Naive thymus-derived CD4-positive, alpha-beta T cell (primary cell): ENCODE results near the gene BICC1. TPM values are rescaled to one million over a fixed set of nuclear protein-coding genes. Genes with fewer than 3 reads are reported as not detected.

ENCODE experiments used
- ATAC-seq: fragments of 150-1000 bp; cut with Tn5 transposase; 2 replicates; pipeline ENCODE4 v1.10.0; 2021; ENCODE audit warnings: mild to moderate bottlenecking, moderate library complexity
- CTCF ChIA-PET: fragments of 350-600 bp; sonication (Branson Sonifier 250); formaldehyde crosslinking; loops from one replicate; lab custom pipeline; 2021; ENCODE audit warnings: antibody characterized with exemption; lab: Charles Lee
- POLR2A ChIA-PET: fragments of 350-600 bp; sonication (Branson Sonifier 250); formaldehyde crosslinking; loops from one replicate; lab custom pipeline; 2021; ENCODE audit warnings: antibody characterized with exemption, inconsistent platforms; lab: Charles Lee
- DNase-seq, 9 donors: peaks; one replicate each; pipeline versions ENCODE4 v3.0.0 to v3.0.0-alpha.2; 2020 to 2022; ENCODE audit warnings: mixed read lengths in 1 of 9
- H3K27ac ChIP-seq: one replicate; pipeline ENCODE4 v1.7.0; 2013; ENCODE audit warnings: mild to moderate bottlenecking, low read depth, low read length, moderate library complexity
- H3K27me3 ChIP-seq, 2 donors: one replicate each; pipeline ENCODE4 v1.7.0; 2013; ENCODE audit warnings: low read length in 2 of 2, mild to moderate bottlenecking in 2 of 2, moderate library complexity in 2 of 2; ENCODE audit not compliant: control insufficient read depth in 2 of 2, insufficient read depth in 2 of 2
- H3K36me3 ChIP-seq, 3 experiments: 1 replicate in 2 of 3; 2 replicates in 1 of 3; pipeline ENCODE4 v1.7.0; 2013; ENCODE audit warnings: low read length in 3 of 3, mild to moderate bottlenecking in 3 of 3, moderate library complexity in 1 of 3; ENCODE audit not compliant: insufficient read depth in 3 of 3, control insufficient read depth in 2 of 3
- H3K4me1 ChIP-seq, 2 donors: one replicate each; pipeline ENCODE4 v1.7.0; 2013; ENCODE audit warnings: low read length in 2 of 2, mild to moderate bottlenecking in 2 of 2, moderate library complexity in 1 of 2; ENCODE audit not compliant: control insufficient read depth in 2 of 2, insufficient read depth in 2 of 2
- H3K4me3 ChIP-seq: 2 replicates; pipeline ENCODE4 v1.7.0; 2013; ENCODE audit warnings: mild to moderate bottlenecking, low read length
- H3K9me3 ChIP-seq, 3 experiments: 1 replicate in 2 of 3; 2 replicates in 1 of 3; pipeline ENCODE4 v1.7.0; 2013; ENCODE audit warnings: low read length in 3 of 3; ENCODE audit not compliant: control insufficient read depth in 2 of 3
- H3K27ac Mint-ChIP-seq, 9 donors: one replicate each; pipeline ENCODE4 v1.8.0; 2020 to 2022; ENCODE audit warnings: mixed read lengths in 9 of 9, mild to moderate bottlenecking in 8 of 9, moderate library complexity in 5 of 9, inconsistent platforms in 2 of 9
- H3K27me3 Mint-ChIP-seq, 5 donors: one replicate each; pipeline ENCODE4 v1.8.0; 2021 to 2022; ENCODE audit warnings: mixed read lengths in 5 of 5, mild to moderate bottlenecking in 1 of 5
- H3K36me3 Mint-ChIP-seq, 5 donors: one replicate each; pipeline ENCODE4 v1.8.0; 2020 to 2022; ENCODE audit warnings: mixed read lengths in 5 of 5, mild to moderate bottlenecking in 3 of 5, inconsistent platforms in 1 of 5
- H3K4me1 Mint-ChIP-seq, 7 donors: one replicate each; pipeline ENCODE4 v1.8.0; 2020 to 2022; ENCODE audit warnings: mixed read lengths in 7 of 7, mild to moderate bottlenecking in 3 of 7, inconsistent platforms in 1 of 7
- H3K4me3 Mint-ChIP-seq, 10 donors: one replicate each; pipeline ENCODE4 v1.8.0; 2020 to 2022; ENCODE audit warnings: mild to moderate bottlenecking in 10 of 10, mixed read lengths in 10 of 10, moderate library complexity in 6 of 10, inconsistent platforms in 2 of 10
- H3K9me3 Mint-ChIP-seq, 11 donors: one replicate each; pipeline ENCODE4 v1.8.0; 2020 to 2022; ENCODE audit warnings: mixed read lengths in 11 of 11, mild to moderate bottlenecking in 4 of 11, inconsistent platforms in 1 of 11, moderate library complexity in 1 of 11
- intact Hi-C, 2 donors: fragments of 100-400 bp; cut with micrococcal nuclease; formaldehyde crosslinking; loops; one replicate each; pipeline ENCODE4 v1.15.1; 2023
- polyA plus RNA-seq, 2 donors: library from polyadenylated mRNA; unstranded; fragments of 300-500 nt; fragmentation: Illumina TruSeq; gene quantifications; one replicate each; pipeline ENCODE4 v1.2.3, GENCODE V29; 2021
- total RNA-seq, 6 experiments: library from RNA in 5 of 6; stranded (reverse) in 5 of 6; gene quantifications; 1 replicate in 5 of 6; 2 replicates in 1 of 6; pipeline ENCODE4 v1.2.3 and lab custom pipeline; 2021 to 2026

Gene BICC1
- total and polyA plus RNA-seq, 7 experiments from 2014 or later = 0.05 to 0.10 TPM; not detected in 5

GRCh38 chr10:58608826-58609531 is 96.3 kb downstream of the BICC1 start:
- DNase-seq = no peak
- H3K4me3 Mint-ChIP-seq = no peak overlapping the region
- H3K36me3 Mint-ChIP-seq = no peaks in the 10 kb centered on the region
- Histone ChIP-seq H3K27ac (no peak overlapping the region), H3K9me3 (no peaks in the 10 kb centered on the region), H3K36me3 (no peaks in the 10 kb centered on the region), H3K4me3 (no peak overlapping the region), H3K4me1 (no peaks in the 10 kb centered on the region), H3K27me3 (no peaks in the 10 kb centered on the region)
- POLR2A ChIA-PET = no interaction called here
- no peak overlapping the region for H3K27ac Mint-ChIP-seq
- no peak for ATAC-seq
- H3K9me3 Mint-ChIP-seq = peaks cover 0 to 8% (median 0%) of the 10 kb centered on the region in 11 donors
- H3K27me3 Mint-ChIP-seq = peaks cover 0 to 3% (median 0%) of the 10 kb centered on the region in 5 donors
- CTCF ChIA-PET = no interaction called here
- no peaks in the 10 kb centered on the region for H3K4me1 Mint-ChIP-seq
- intact Hi-C loops = no loop called here

- Histone ChIP-seq H3K9me3 (no peaks in the 10 kb centered on the region), H3K36me3 (no peaks in the 10 kb centered on the region), H3K27me3 (no peaks in the 10 kb centered on the region), H3K4me1 (no peaks in the 10 kb centered on the region), H3K27ac (no peak overlapping the region), H3K4me3 (no peak overlapping the region)
- Mint-ChIP-seq H3K27ac (no peak overlapping the region), H3K9me3 (peaks cover 0 to 8% (median 0%) of the 10 kb centered on the region in 11 donors), H3K4me3 (no peak overlapping the region), H3K36me3 (no peaks in the 10 kb centered on the region), H3K27me3 (peaks cover 0 to 3% (median 0%) of the 10 kb centered on the region in 5 donors), H3K4me1 (no peaks in the 10 kb centered on the region)
- CTCF ChIA-PET = no interaction called here
- POLR2A ChIA-PET = no interaction called here
- no peak for ATAC-seq
- intact Hi-C loops = no loop called here
- no peak for DNase-seq
These were observed 97.0 kb downstream of the BICC1 start for GRCh38 chr10:58609532-58610150.

- ChIA-PET CTCF (no interaction called here), POLR2A (no interaction called here)
- H3K4me1 Mint-ChIP-seq = no peaks in the 10 kb centered on the region
- no peak overlapping the region for H3K27ac ChIP-seq
- H3K4me3 Mint-ChIP-seq = no peak overlapping the region
- no peaks in the 10 kb centered on the region for H3K9me3 Mint-ChIP-seq
- no peak overlapping the region for H3K27ac Mint-ChIP-seq
- H3K4me3 ChIP-seq = no peak overlapping the region
- no peaks in the 10 kb centered on the region for H3K36me3 Mint-ChIP-seq
- H3K27me3 Mint-ChIP-seq = no peaks in the 10 kb centered on the region
- no peaks in the 10 kb centered on the region for H3K4me1 ChIP-seq
- no peaks in the 10 kb centered on the region for H3K27me3 ChIP-seq
- H3K36me3 ChIP-seq = no peaks in the 10 kb centered on the region
- H3K9me3 ChIP-seq = no peaks in the 10 kb centered on the region
- no peak for DNase-seq
- ATAC-seq = no peak
- intact Hi-C loops = no loop called here
These were observed 102.7 kb downstream of the BICC1 start for GRCh38 chr10:58615237-58615935.

- POLR2A ChIA-PET = no interaction called here
- H3K9me3 Mint-ChIP-seq = no peaks in the 10 kb centered on the region
- no peaks in the 10 kb centered on the region for H3K4me1 Mint-ChIP-seq
These were observed 105.5 kb downstream of the BICC1 start for GRCh38 chr10:58618158-58618676.

GRCh38 chr10:58621379-58622077 is 108.9 kb downstream of the BICC1 start:
- DNase-seq (no peak), ATAC-seq (no peak)
- no peaks in the 10 kb centered on the region for H3K4me1 Mint-ChIP-seq
- ChIA-PET POLR2A (no interaction called here), CTCF (no interaction called here)
- no peaks in the 10 kb centered on the region for H3K36me3 ChIP-seq
- H3K27ac Mint-ChIP-seq = no peak overlapping the region
- intact Hi-C loops = no loop called here
- H3K9me3 ChIP-seq = no peaks in the 10 kb centered on the region
- H3K27me3 Mint-ChIP-seq = no peaks in the 10 kb centered on the region
- no peak overlapping the region for H3K4me3 Mint-ChIP-seq
- no peaks in the 10 kb centered on the region for H3K36me3 Mint-ChIP-seq
- H3K4me3 ChIP-seq = no peak overlapping the region
- no peaks in the 10 kb centered on the region for H3K27me3 ChIP-seq
- H3K27ac ChIP-seq = no peak overlapping the region
- no peaks in the 10 kb centered on the region for H3K9me3 Mint-ChIP-seq
- H3K4me1 ChIP-seq = no peaks in the 10 kb centered on the region

More at GRCh38 chr10:58618158-58618676, 105.5 kb downstream of the BICC1 start:
- Histone ChIP-seq H3K4me3 (no peak overlapping the region), H3K4me1 (no peaks in the 10 kb centered on the region), H3K9me3 (no peaks in the 10 kb centered on the region), H3K36me3 (no peaks in the 10 kb centered on the region), H3K27ac (no peak overlapping the region), H3K27me3 (no peaks in the 10 kb centered on the region)
- Mint-ChIP-seq H3K27ac (no peak overlapping the region), H3K4me3 (no peak overlapping the region), H3K36me3 (no peaks in the 10 kb centered on the region), H3K27me3 (no peaks in the 10 kb centered on the region)
- CTCF ChIA-PET = no interaction called here
- ATAC-seq (no peak), DNase-seq (no peak)
- intact Hi-C loops = no loop called here

GRCh38 chr10:58622246-58622645 is 109.6 kb downstream of the BICC1 start:
- CTCF ChIA-PET = no interaction called here
- no peaks in the 10 kb centered on the region for H3K9me3 Mint-ChIP-seq

More at GRCh38 chr10:58622246-58622645, 109.6 kb downstream of the BICC1 start:
- Histone ChIP-seq H3K4me1 (no peaks in the 10 kb centered on the region), H3K36me3 (no peaks in the 10 kb centered on the region), H3K27me3 (no peaks in the 10 kb centered on the region), H3K9me3 (no peaks in the 10 kb centered on the region), H3K4me3 (no peak overlapping the region), H3K27ac (no peak overlapping the region)
- DNase-seq (no peak), ATAC-seq (no peak)
- Mint-ChIP-seq H3K27ac (no peak overlapping the region), H3K4me3 (no peak overlapping the region), H3K4me1 (no peaks in the 10 kb centered on the region), H3K27me3 (no peaks in the 10 kb centered on the region), H3K36me3 (no peaks in the 10 kb centered on the region)
- intact Hi-C loops = no loop called here
- POLR2A ChIA-PET = no interaction called here
